ENCODE results near the gene EPGN.

EPGN gene

GRCh38 chr4:74308215-74308614 lies at the start of gene EPGN:
Gene EPGN (plus strand): TSS chr4:74308470. CDS start chr4:74308534, 64 bp downstream.
- DNase-seq (ENCODE audit: low read depth in 2 of 2): no peak

GRCh38 chr4:74258963-74259362 lies 49.3 kb upstream of the EPGN start:
- DNase-seq (ENCODE audit: low read depth in 2 of 2): no peak

GRCh38 chr4:74260036-74260435 lies 48.2 kb upstream of the EPGN start:
- no peak for DNase-seq (ENCODE audit: low read depth in 2 of 2)

- DNase-seq (ENCODE audit: low read depth in 2 of 2): no peak
Measured at GRCh38 chr4:74262522-74262921, 45.7 kb upstream of the EPGN start.

GRCh38 chr4:74263551-74263950 lies 44.7 kb upstream of the EPGN start:
- no peak for DNase-seq (ENCODE audit: low read depth in 2 of 2)

- no peak for DNase-seq (ENCODE audit: low read depth in 2 of 2)
Measured at GRCh38 chr4:74266081-74266480, 42.2 kb upstream of the EPGN start.

GRCh38 chr4:74267998-74268606 lies 40.2 kb upstream of the EPGN start:
- no peak for DNase-seq (ENCODE audit: low read depth in 2 of 2)

- DNase-seq (ENCODE audit: low read depth in 2 of 2): no peak
Measured at GRCh38 chr4:74268643-74269042, 39.6 kb upstream of the EPGN start.

- no peak for DNase-seq (ENCODE audit: low read depth in 2 of 2)
Measured at GRCh38 chr4:74278490-74278889, 29.8 kb upstream of the EPGN start.

- DNase-seq (ENCODE audit: low read depth in 2 of 2): no peak
Measured at GRCh38 chr4:74279716-74280115, 28.6 kb upstream of the EPGN start.

GRCh38 chr4:74282926-74283325 lies 25.3 kb upstream of the EPGN start:
- no peak for DNase-seq (ENCODE audit: low read depth in 2 of 2)

- DNase-seq (ENCODE audit: low read depth in 2 of 2): no peak
Measured at GRCh38 chr4:74283614-74284013, 24.7 kb upstream of the EPGN start.

- DNase-seq (ENCODE audit: low read depth in 2 of 2): no peak
Measured at GRCh38 chr4:74284053-74284452, 24.2 kb upstream of the EPGN start.

GRCh38 chr4:74287164-74287563 lies 21.1 kb upstream of the EPGN start:
- DNase-seq (ENCODE audit: low read depth in 2 of 2): no peak

- no peak for DNase-seq (ENCODE audit: low read depth in 2 of 2)
Measured at GRCh38 chr4:74287791-74288190, 20.5 kb upstream of the EPGN start.

- DNase-seq (ENCODE audit: low read depth in 2 of 2): no peak
Measured at GRCh38 chr4:74291471-74291870, 16.8 kb upstream of the EPGN start.

- no peak for DNase-seq (ENCODE audit: low read depth in 2 of 2)
Measured at GRCh38 chr4:74292111-74292870, 16.0 kb upstream of the EPGN start.

- DNase-seq (ENCODE audit: low read depth in 2 of 2): no peak
Measured at GRCh38 chr4:74293558-74293957, 14.7 kb upstream of the EPGN start.

GRCh38 chr4:74294681-74295080 lies 13.6 kb upstream of the EPGN start:
- no peak for DNase-seq (ENCODE audit: low read depth in 2 of 2)

GRCh38 chr4:74297539-74297938 lies 10.7 kb upstream of the EPGN start:
- no peak for DNase-seq (ENCODE audit: low read depth in 2 of 2)

- DNase-seq (ENCODE audit: low read depth in 2 of 2): no peak
Measured at GRCh38 chr4:74304095-74304625, 4.1 kb upstream of the EPGN start.

GRCh38 chr4:74305000-74305399 lies 3.3 kb upstream of the EPGN start:
- DNase-seq (ENCODE audit: low read depth in 2 of 2): no peak

- DNase-seq (ENCODE audit: low read depth in 2 of 2): no peak
Measured at GRCh38 chr4:74307170-74307569, 1.1 kb upstream of the EPGN start.
